GM20431 (cell line): Measurements from ENCODE around the gene AASS.
"Not testable (repeated sequence)": the region's sequence is repeated elsewhere in the genome, so short reads cannot be mapped to it uniquely, and the experiment has no call there.

Experiments used
- in situ Hi-C: fragments of 300-500 bp; cut with MseI, MboI; formaldehyde crosslinking; loops from one replicate; pipeline ENCODE4 v1.15.0; 2020; ENCODE audit warnings: low sequenced_read_pairs; ENCODE audit not compliant: unreplicated experiment

AASS gene

DNA sequence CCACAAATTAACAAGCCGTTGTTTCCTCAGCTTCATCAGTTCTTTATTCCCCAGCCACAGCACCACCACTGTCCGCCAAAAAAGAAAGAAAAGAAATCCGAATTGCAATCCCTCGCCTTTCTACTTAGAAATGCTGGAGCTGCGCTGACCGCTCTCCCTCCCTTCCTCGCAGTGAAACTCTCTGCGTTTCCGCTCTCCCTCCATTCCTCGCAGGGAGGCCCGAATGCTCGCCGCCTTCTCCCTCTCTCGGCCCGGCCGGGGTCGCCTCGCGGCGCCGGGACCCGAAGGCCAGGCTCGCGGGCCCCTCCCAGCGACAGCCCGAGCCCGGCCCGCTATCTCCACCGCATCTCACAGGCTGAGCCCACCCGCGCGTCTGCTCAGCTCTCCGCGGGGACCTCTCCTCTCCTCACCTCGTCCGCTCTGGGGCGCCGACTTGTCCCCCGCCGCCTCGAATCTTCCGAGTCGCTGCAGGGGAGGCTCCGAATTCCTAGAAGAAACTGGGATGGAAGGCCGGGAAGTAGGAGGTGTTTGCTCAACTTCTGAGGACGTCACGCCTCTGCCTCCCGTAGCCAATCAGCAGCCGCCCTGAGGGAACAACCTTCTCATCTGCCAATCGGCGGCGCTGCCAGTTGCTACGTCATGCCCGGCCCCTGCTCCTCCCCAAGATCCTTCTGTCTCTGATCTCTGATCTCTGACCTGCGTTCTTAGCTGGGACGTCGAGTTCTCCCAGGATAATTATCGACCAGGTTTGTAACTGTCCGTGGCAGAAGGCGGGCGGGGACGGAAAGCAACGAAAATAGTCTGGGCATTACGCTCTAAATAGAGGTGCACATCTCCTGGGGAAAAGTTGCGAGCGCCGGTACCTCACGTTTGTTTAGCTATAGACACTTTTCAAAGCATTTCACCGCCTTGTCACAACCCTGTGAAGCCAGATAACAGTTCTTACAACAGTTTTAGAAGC lies at the start of gene AASS:
AASS (minus strand) TSS at position 499 of the 961 bp plus-strand sequence. CDS start 10,523 bp downstream, outside the sequence.
- in situ Hi-C loops = no loop called here

DNA sequence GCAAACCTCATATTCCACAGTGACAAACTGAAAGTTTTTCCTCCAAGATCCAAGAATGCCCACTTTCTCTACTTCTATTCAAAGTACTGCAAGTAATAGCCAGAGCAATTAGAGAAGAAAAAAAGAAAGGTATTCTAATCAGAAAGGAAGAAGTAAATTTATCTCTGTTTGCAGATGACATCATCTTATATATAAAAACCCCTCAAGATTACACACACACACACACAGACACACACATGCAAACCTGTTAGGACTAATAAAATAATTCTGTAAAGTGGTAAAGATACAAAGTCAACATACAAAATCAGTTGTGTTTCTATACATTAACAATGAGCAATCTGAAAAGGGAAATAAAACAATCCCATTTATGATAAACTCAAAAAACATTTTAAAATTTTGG lies 44.7 kb upstream of the AASS start:
- in situ Hi-C loops = no loop called here

DNA sequence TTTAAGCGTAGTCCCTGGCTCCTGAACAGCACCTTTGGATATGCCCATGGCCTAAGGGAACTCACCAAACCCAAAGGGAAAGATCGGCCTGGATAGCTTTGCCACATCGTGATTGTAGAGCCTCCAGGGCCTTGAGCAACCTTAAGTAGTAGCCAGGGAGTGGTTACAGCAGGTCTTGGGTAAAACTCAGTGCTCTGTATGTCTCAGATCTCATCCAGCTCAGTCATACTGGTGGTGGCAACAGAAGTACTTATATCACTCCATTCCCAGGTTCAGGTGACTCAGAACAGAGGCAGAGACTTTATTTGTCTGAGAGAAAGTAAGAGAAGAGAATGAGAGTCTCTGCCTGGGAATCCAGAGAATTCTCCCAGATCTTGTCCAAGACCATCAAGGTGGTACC lies 39.1 kb upstream of the AASS start:
- in situ Hi-C loops = no loop called here

DNA sequence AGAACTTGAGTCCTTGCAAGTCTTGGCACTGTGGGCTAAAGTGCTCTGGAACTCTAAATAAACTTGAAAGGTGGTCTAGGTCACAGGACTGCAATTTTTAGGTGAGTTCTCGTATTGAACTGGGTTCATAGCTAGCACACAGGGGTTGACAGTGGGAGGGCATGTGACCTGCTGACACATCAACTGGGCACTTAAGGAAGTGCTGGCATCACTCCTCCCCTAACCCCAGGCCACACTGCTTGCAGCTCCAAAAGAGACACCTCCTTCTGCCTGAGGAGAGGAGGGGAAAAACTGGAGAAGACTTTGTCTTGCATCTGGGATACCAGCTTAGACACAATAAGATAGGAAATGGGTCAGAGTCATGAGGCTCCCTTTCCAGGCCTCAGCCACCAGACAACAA lies 38.0 kb upstream of the AASS start:
- in situ Hi-C loops = no loop called here

DNA sequence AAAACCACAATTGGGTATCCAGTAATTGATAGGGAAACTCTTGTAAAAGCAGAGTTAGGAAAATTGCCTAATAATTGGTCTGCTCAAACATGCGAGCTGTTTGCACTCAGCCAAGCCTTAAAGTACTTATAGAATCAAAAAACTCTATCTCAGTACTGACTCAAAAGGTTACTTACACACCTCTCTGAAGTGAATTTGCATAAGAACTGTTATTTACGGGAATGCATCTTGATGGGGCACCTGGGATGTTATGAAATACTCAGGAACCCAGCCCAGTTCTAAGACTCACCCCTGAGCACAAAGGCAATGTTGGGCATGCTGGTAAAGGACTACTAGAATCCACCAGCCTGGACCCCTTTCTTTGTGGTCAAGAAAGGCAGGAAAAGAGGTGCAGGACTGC lies 28.1 kb upstream of the AASS start:
- in situ Hi-C loops = not testable (repeated sequence)

GRCh38 chr7:122166740-122167139 lies 22.7 kb upstream of the AASS start:
- in situ Hi-C loops = no loop called here

DNA sequence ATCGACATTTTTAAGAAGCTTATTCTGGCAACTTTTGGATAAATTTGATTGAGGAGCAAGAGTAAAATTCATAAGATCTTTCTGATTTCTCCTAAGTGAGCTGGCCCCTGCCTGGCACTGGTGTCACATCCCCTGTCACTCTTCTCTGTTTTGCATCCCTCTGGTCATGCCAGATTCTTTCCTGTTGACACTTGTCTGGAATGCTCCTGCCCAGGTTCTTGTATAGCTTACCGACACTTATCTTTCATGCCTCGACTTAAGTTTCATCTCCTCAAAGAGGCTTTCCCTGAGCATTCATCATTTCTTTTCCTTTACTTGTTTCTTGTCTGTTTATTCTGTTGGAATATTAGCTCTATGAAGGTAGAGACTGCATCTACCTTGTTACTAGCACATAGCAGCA lies 22.2 kb upstream of the AASS start:
- in situ Hi-C loops = no loop called here

DNA sequence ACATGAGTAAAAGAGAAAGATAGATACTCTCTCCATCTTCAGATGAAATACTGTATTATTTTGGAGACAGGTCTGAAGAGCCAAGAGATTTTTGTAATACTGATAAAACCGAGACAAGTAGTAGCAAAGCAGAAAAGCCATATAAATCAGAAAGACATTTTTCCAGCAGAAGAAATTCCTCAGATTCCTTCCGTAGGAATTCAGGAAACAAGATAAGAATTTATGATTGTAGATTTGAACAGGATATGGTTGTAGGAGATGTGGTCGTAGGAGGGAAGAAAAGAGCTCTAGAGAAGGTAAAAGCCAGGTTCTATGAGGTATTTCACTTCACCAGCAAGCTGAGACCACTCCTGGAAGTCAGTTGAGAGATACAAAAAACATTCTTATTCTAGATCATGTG lies 17.6 kb upstream of the AASS start:
- in situ Hi-C loops = no loop called here

DNA sequence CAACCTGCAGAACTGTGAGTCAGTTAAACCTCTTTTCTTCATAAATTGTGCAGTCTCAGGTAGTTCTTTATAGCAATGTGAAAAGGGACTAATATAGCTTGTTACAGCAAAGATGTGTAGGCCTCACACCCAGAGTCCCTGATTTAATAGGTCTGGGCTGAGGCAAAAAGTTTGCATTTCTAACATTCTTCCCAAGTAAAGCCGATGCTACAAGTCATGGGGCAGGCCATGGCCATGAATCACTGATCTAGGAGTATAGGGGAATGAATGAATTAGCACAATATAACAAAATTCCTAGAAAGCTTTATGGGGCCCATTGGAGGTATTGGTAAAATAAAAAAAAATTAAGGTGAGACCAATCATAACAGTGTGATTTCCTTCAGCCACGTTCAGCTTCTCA lies 11.5 kb upstream of the AASS start:
- in situ Hi-C loops = no loop called here

DNA sequence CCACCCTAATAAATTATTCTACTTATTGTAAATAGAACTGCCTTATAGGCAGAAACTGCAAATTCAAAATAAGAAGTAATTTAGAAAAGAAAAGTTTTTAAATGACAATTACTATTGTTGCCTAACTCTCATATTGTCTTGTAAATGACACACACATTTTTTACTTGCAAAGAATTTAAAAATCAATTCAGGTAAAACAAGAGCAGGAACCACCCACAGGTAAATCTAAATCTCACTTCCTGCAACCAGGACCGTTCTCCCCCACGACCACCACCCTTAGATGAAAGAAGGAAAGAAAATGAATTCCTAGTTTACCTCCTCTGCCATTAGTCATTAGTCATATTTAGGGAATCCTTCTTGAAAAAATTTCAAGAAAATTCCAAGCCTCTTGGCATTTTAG lies 4.8 kb upstream of the AASS start:
- in situ Hi-C loops = no loop called here

DNA sequence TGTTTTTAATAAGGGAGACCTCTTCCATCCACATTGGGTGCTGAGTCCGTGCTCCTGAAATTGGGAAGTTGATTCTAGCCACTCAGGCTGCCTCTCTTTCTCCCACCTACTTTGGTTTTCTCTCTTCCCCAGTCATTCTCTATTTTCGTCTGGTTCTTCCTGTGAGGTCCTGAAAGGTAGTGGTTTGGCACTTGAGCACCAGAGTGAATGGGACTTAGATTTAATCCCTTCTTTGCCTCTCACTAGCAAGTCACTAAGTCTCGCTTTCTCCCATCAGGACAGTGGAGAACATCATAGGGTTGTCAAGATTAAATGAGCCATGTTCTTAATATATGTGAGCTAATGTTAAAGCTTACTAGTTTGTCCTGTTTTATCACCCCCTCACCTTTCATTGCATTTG lies 4.0 kb upstream of the AASS start:
- in situ Hi-C loops = no loop called here

DNA sequence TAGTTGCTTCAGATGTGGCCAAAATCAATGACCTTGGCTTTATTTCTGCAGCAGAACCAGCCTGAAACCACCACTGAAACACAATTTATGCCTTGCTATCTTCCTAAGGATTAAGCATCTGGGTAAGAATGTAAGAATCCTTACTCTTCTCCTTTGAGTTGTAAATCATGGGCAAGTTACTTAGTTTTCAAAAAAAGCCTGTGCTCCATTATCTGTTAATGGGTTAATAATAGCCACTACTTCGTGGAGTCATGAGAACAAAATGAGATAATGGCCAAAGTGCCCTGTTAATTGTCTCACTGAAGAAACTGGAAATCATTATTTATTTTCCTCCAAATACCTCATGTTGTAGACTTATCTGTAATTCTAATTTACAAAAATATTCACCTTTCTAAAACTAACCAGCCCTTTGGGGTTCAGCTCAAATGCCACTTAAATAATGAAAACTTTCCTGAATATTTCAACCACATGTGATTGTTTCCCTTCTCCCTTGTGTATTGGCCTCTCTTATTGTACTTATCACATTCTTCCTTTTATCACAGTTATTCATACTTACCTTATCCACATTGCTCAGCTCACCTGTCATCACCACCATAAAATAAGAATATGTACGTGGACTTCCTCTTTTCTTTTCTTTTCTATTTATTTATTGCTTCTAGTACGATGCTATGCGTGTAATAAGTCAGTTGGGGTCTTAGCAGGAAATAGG lies 2.0 kb upstream of the AASS start:
- in situ Hi-C loops = no loop called here

DNA sequence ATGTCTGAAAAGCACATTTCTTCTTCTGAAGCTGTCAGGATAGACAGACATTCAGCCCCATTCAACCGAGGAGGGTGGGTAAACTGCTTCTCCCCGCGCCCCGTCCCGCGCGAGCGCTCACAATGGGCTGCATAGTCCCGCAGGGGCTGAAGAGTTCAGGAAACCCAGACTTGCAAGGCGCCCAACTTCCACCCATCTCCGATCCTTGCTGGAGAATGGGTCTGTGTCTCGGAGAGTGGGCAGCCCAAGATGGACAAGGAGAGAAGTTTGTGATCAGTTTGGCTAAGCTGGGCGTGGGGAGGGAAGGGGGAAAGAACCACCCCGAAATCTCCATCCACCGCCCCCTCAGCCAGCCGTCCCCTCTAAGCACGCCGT lies 686 bp downstream of the AASS start:
- in situ Hi-C loops = no loop called here

DNA sequence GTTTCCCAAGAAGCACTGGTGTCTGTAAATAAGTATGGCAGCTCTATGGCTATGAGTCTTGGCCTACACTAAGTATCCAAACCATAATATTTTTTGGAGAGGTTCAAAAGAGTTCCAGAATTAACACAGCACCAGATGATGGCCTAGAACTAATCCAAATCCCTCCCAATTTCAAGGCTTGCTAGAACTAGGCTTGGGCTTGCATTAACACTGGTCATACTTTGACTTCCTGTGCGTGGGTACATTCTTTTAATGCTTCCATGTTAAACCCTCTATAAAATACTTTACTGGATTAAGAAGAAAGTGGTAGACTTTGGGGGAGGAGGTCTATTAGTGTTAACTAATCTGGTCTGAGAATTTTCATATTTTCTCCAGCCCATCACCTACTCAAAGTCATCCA lies 3.1 kb downstream of the AASS start:
- in situ Hi-C loops = no loop called here

DNA sequence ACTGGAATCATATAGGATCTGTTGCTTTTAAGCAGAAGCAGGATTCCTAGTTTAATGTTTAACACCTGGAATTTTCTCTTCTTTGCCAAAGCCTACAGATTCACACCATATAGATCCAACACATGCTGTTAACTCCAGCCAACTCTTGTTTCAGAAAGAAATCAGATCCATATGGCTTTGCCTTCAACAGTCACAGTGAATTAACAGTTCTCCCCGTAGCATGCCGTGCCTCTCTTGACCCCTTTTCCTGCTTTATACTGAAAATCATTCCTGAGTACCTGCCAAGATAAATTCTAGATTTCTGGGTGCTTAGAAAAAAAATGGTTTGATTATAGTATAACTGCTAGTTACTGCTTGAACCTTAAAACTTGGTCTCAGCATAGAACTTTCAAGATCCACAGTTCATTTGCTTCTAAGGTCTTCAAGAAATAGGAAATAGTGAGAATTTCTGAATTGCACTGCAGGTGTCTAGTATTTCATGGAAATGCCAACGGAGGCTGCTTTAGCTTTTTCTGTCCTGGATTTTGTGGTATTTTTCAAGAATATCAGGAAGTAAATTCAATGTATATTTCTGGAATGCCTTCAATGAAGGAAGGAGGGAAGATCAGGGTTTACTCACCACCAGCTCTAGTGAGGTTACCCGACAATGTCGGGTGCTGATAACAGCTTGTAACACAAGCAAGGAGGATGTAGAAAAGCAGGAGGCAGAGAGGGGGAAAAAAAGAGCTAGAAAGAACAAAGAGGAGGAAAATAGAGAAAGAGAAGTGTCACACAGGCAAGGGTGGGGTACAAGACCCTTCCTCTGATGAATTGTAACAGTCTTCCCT lies 6.6 kb downstream of the AASS start:
- in situ Hi-C loops = no loop called here

DNA sequence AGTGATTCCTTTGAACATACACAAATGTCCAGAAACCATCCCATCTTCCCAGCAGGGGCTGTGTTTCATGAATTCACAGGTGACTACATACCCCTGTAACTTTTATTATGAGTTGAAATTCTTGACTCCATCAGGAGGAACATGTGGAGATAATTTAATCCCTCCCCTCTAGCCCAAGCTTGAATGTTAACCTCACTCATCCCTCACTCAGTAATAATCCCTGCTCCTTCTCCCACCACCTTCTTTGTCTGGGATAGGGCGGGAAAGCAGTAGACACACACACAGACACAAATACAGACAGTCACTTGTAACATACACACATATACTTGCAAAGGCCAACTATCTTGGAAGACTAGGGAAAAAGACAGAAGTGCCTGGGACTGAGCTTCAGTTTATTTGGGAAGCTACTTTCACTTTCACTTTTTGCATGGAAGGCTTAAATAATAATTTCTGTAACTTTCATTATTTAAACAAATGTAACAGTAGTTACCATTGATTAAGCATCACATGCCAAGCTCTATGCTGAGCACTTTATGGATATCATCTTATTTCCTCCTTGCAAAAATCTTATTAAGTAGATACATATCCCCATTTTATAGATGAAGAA lies 7.3 kb downstream of the AASS start:
- in situ Hi-C loops = no loop called here

GRCh38 chr7:122136078-122136477 lies 8.0 kb downstream of the AASS start:
- in situ Hi-C loops = no loop called here

- in situ Hi-C loops = no loop called here
These were observed 8.8 kb downstream of the AASS start for GRCh38 chr7:122135275-122135674.

DNA sequence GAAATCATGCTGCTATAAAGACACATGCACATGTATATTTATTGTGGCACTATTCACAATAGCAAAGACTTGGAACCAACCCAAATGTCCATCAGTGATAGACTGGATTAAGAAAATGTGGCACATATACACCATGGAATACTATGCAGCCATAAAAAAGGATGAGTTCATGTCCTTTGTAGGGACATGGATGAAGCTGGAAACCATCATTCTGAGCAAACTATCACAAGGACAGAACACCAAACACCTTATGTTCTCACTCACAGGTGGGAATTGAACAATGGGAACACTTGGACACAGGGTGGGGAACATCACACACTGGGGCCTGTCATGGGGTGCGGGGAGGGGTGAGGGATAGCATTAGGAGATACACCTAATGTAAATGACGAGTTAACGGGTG lies 9.3 kb downstream of the AASS start:
- in situ Hi-C loops = not testable (repeated sequence)

DNA sequence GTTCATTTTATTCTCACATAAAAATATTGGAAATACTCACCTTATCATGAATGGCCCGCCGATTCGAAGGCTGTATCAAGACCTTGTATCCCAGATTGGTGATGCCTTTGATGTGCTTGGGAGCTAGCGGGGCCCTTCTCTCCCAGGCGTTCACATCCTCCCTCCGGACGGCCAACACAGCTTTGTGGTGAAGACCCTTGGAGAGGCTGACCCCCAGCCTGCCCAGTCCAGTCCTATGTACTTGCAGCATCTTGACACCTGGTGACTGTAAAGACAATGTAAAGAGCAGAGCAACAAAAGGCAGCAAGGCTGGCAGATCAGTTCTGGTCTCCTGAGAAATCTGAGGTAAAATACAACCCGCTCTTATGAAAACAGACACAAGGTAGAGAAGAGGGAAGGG lies 10.6 kb downstream of the AASS start:
- in situ Hi-C loops = no loop called here
